8988T (cell line): ENCODE data around the gene GNS.

ENCODE experiments used
- DNase-seq: peaks from one replicate; pipeline ENCODE4 v3.0.0; 2011

The GNS gene

GRCh38 chr12:64759035-64759894 is at the start of gene GNS:
TSS of gene GNS (minus strand) at chr12:64759406. CDS start at chr12:64759276, 130 bp downstream.
- DNase-seq: peak; percentile 87

GRCh38 chr12:64808110-64808509 is 48.9 kb upstream of the GNS start:
- DNase-seq: no peak

- DNase-seq: no peak
Measured at GRCh38 chr12:64806593-64807460, 47.6 kb upstream of the GNS start.

GRCh38 chr12:64806173-64806572 is 47.0 kb upstream of the GNS start:
- DNase-seq: no peak

- peak; percentile 45 for DNase-seq
Measured at GRCh38 chr12:64802180-64802775, 43.1 kb upstream of the GNS start.

- peak; percentile 44 for DNase-seq
Measured at GRCh38 chr12:64801381-64801780, 42.2 kb upstream of the GNS start.

- DNase-seq: no peak
Measured at GRCh38 chr12:64800640-64801039, 41.4 kb upstream of the GNS start.

- no peak for DNase-seq
Measured at GRCh38 chr12:64798165-64798564, 39.0 kb upstream of the GNS start.

- no peak for DNase-seq
Measured at GRCh38 chr12:64797156-64797555, 38.0 kb upstream of the GNS start.

- peak; percentile 35 for DNase-seq
Measured at GRCh38 chr12:64796205-64796845, 37.1 kb upstream of the GNS start.

- DNase-seq: no peak
Measured at GRCh38 chr12:64794305-64794704, 35.1 kb upstream of the GNS start.

GRCh38 chr12:64793610-64794009 is 34.4 kb upstream of the GNS start:
- no peak for DNase-seq

- DNase-seq: no peak
Measured at GRCh38 chr12:64792128-64792527, 32.9 kb upstream of the GNS start.

- no peak for DNase-seq
Measured at GRCh38 chr12:64791036-64791435, 31.8 kb upstream of the GNS start.

GRCh38 chr12:64790166-64790565 is 31.0 kb upstream of the GNS start:
- DNase-seq: no peak

- no peak for DNase-seq
Measured at GRCh38 chr12:64785838-64786237, 26.6 kb upstream of the GNS start.

- no peak for DNase-seq
Measured at GRCh38 chr12:64782191-64782876, 23.1 kb upstream of the GNS start.

- DNase-seq: no peak
Measured at GRCh38 chr12:64781280-64782190, 22.3 kb upstream of the GNS start.

- DNase-seq: peak; percentile 37
Measured at GRCh38 chr12:64780531-64781279, 21.5 kb upstream of the GNS start.

GRCh38 chr12:64780132-64780530 is 20.9 kb upstream of the GNS start:
- no peak for DNase-seq
